C4-2B (cell line): Measurements from ENCODE around the gene PAK4.

ENCODE experiments used
- CTCF ChIP-seq: fragments of 450-650 bp; conservative IDR thresholded peaks from 2 replicates; pipeline ENCODE4 v1.5.1; 2017; ENCODE audit warnings: mild to moderate bottlenecking
- ZFX ChIP-seq: fragments of 450-650 bp; IDR thresholded peaks from 2 replicates; pipeline ENCODE4 v1.6.1; 2017

GRCh38 chr19:39139971-39140453, 14.4 kb downstream of the PAK4 start:
- TF ChIP-seq CTCF (no peak), ZFX (no peak)
